Central memory CD8-positive, alpha-beta T cell (primary cell): ENCODE results near the gene IL20RB.

ENCODE experiments used
- ATAC-seq: fragments of 150-1000 bp; cut with Tn5 transposase; replicated peaks from 2 replicates; pipeline ENCODE4 v1.10.0; 2022; ENCODE audit warnings: mild to moderate bottlenecking, moderate FRiP score, moderate number of reproducible peaks; ENCODE audit not compliant: poor library complexity, severe bottlenecking; ENCODE audit errors: extremely low read depth
- DNase-seq, 2 donors: peaks; one replicate each; pipeline ENCODE4 v3.0.0; 2021; ENCODE audit warnings: low spot score in 2 of 2
- H3K27ac Mint-ChIP-seq: one replicate; pipeline ENCODE4 v1.8.0; 2022; ENCODE audit warnings: low read depth, mild to moderate bottlenecking, moderate library complexity, mixed read lengths
- H3K27me3 Mint-ChIP-seq: one replicate; pipeline ENCODE4 v1.8.0; 2022; ENCODE audit warnings: mixed read lengths
- H3K36me3 Mint-ChIP-seq: one replicate; pipeline ENCODE4 v1.8.0; 2022; ENCODE audit warnings: mild to moderate bottlenecking, moderate library complexity, mixed read lengths; ENCODE audit not compliant: insufficient read depth
- H3K4me1 Mint-ChIP-seq: one replicate; pipeline ENCODE4 v1.8.0; 2022; ENCODE audit warnings: mixed read lengths
- H3K4me3 Mint-ChIP-seq: one replicate; pipeline ENCODE4 v1.8.0; 2022; ENCODE audit warnings: mild to moderate bottlenecking, moderate library complexity, mixed read lengths
- H3K9me3 Mint-ChIP-seq: one replicate; pipeline ENCODE4 v1.8.0; 2022; ENCODE audit warnings: mixed read lengths

IL20RB gene

GRCh38 chr3:137026701-137027100 is 68.9 kb downstream of the IL20RB start:
- ATAC-seq: no peak
- DNase-seq: no peak
- Mint-ChIP-seq H3K27ac (no peak overlapping the region), H3K36me3 (no peaks in the 10 kb centered on the region), H3K4me3 (no peak overlapping the region), H3K9me3 (no peaks in the 10 kb centered on the region), H3K4me1 (no peaks in the 10 kb centered on the region), H3K27me3 (peaks cover 22% of the 10 kb centered on the region)

- ATAC-seq: peak; percentile 36
- no peak overlapping the region for H3K27ac Mint-ChIP-seq
- peak overlapping the region; percentile 45 for H3K4me3 Mint-ChIP-seq
- peak; percentile 48 to 78 for DNase-seq
- peaks cover 42% of the 10 kb centered on the region for H3K27me3 Mint-ChIP-seq
- H3K36me3 Mint-ChIP-seq: no peaks in the 10 kb centered on the region
- H3K9me3 Mint-ChIP-seq: no peaks in the 10 kb centered on the region
- H3K4me1 Mint-ChIP-seq: peaks cover 10% of the 10 kb centered on the region
These were observed 74.8 kb downstream of the IL20RB start for GRCh38 chr3:137032465-137033120.

- ATAC-seq (no peak), DNase-seq (no peak)
- no peak overlapping the region for H3K4me3 Mint-ChIP-seq
- no peaks in the 10 kb centered on the region for H3K9me3 Mint-ChIP-seq
- H3K36me3 Mint-ChIP-seq: no peaks in the 10 kb centered on the region
- no peak overlapping the region for H3K27ac Mint-ChIP-seq
- peaks cover 25% of the 10 kb centered on the region for H3K27me3 Mint-ChIP-seq
- peaks cover 10% of the 10 kb centered on the region for H3K4me1 Mint-ChIP-seq
These were observed 77.8 kb downstream of the IL20RB start for GRCh38 chr3:137035631-137036030.

GRCh38 chr3:137039570-137039969 is 81.8 kb downstream of the IL20RB start:
- Mint-ChIP-seq H3K36me3 (no peaks in the 10 kb centered on the region), H3K4me3 (no peak overlapping the region), H3K27ac (no peak overlapping the region), H3K9me3 (no peaks in the 10 kb centered on the region), H3K27me3 (peaks cover 8% of the 10 kb centered on the region), H3K4me1 (no peaks in the 10 kb centered on the region)
- ATAC-seq (no peak), DNase-seq (no peak)

DNA sequence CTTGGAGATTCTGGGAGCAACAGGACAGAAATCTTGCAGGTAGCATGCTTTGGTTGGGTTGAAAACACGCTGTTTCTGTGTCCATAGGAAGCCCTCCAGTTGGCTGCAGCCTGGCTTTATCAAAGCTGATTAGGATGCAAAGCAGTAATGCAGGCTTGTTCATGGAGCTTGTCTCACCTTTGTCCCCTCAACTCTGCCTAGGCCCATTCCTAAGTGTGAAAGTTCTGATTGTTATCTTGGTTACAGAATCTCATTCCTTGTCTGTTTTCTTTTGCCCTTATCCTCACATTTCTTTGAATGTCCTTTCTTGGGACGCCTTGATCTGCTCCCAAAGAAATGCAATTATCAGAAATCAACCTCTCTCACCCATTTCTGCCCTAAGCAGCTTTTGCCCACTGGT is 83.5 kb downstream of the IL20RB start:
- ATAC-seq (no peak), DNase-seq (no peak)
- Mint-ChIP-seq H3K27me3 (peaks cover 23% of the 10 kb centered on the region), H3K27ac (no peak overlapping the region), H3K4me3 (no peak overlapping the region), H3K4me1 (no peaks in the 10 kb centered on the region), H3K36me3 (no peaks in the 10 kb centered on the region), H3K9me3 (no peaks in the 10 kb centered on the region)

- Mint-ChIP-seq H3K4me3 (no peak overlapping the region), H3K27ac (no peak overlapping the region), H3K27me3 (peaks cover 28% of the 10 kb centered on the region), H3K4me1 (no peaks in the 10 kb centered on the region), H3K36me3 (no peaks in the 10 kb centered on the region), H3K9me3 (no peaks in the 10 kb centered on the region)
- DNase-seq (no peak), ATAC-seq (no peak)
These were observed 83.9 kb downstream of the IL20RB start for GRCh38 chr3:137041686-137042085.

- Mint-ChIP-seq H3K9me3 (no peaks in the 10 kb centered on the region), H3K4me3 (no peak overlapping the region), H3K36me3 (no peaks in the 10 kb centered on the region), H3K27me3 (peaks cover 57% of the 10 kb centered on the region), H3K27ac (no peak overlapping the region), H3K4me1 (no peaks in the 10 kb centered on the region)
- ATAC-seq (no peak), DNase-seq (no peak)
These were observed 89.0 kb downstream of the IL20RB start for GRCh38 chr3:137046747-137047146.

- H3K27me3 Mint-ChIP-seq: peaks cover 57% of the 10 kb centered on the region
- H3K36me3 Mint-ChIP-seq: no peaks in the 10 kb centered on the region
- no peaks in the 10 kb centered on the region for H3K9me3 Mint-ChIP-seq
- H3K27ac Mint-ChIP-seq: no peak overlapping the region
- DNase-seq: no peak
- H3K4me1 Mint-ChIP-seq: no peaks in the 10 kb centered on the region
- no peak overlapping the region for H3K4me3 Mint-ChIP-seq
- no peak for ATAC-seq
These were observed 89.5 kb downstream of the IL20RB start for GRCh38 chr3:137047240-137047639.

- ATAC-seq: no peak
- no peaks in the 10 kb centered on the region for H3K36me3 Mint-ChIP-seq
- H3K4me3 Mint-ChIP-seq: no peak overlapping the region
- H3K27me3 Mint-ChIP-seq: peaks cover 42% of the 10 kb centered on the region
- H3K4me1 Mint-ChIP-seq: no peaks in the 10 kb centered on the region
- no peaks in the 10 kb centered on the region for H3K9me3 Mint-ChIP-seq
- no peak for DNase-seq
- no peak overlapping the region for H3K27ac Mint-ChIP-seq
These were observed 92.5 kb downstream of the IL20RB start for GRCh38 chr3:137050281-137050680.

DNA sequence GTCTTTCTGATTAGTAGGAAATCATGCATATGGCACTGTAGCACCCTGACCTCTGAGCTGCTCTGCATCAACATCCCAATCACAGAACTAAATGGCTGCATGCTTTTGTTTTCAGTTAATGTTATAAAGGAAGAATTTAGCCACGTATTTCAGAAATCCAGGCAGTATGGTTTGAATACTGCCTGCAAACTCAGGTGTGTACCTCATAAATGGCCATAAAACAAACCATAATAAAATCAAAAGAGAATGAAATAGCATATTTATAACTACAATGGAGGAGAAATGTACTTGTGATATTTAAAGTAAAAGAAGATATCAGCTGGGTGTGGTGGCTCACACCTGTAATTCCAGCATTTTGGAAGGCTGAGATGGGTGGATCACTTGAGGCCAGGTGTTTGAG is 94.5 kb downstream of the IL20RB start:
- H3K9me3 Mint-ChIP-seq: no peaks in the 10 kb centered on the region
- no peaks in the 10 kb centered on the region for H3K36me3 Mint-ChIP-seq
- H3K4me3 Mint-ChIP-seq: no peak overlapping the region
- ATAC-seq: no peak
- H3K4me1 Mint-ChIP-seq: no peaks in the 10 kb centered on the region
- DNase-seq: no peak
- no peak overlapping the region for H3K27ac Mint-ChIP-seq
- H3K27me3 Mint-ChIP-seq: peaks cover 38% of the 10 kb centered on the region
